ENCODE results near the gene CDK17.

DNA sequence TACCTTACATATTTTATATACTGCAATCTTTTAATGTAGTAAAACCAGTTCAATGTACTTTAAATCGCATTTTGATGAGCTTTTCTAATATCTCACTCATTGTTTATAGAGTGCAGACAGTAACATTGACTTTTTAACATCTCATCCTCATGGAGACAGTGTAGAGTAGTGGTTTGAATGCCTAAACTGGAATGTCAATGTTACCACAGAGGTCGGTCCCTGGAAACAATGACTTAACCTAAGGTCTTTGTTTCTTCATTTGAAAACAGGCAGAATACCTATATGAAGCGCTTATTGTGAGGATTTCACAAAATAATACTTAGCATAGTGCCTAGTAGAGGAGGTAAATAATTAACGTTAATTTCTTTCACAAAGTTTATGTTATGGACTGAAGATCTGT is 5.0 kb downstream of the CDK17 start:
- TF ChIP-seq, protein P1, sequence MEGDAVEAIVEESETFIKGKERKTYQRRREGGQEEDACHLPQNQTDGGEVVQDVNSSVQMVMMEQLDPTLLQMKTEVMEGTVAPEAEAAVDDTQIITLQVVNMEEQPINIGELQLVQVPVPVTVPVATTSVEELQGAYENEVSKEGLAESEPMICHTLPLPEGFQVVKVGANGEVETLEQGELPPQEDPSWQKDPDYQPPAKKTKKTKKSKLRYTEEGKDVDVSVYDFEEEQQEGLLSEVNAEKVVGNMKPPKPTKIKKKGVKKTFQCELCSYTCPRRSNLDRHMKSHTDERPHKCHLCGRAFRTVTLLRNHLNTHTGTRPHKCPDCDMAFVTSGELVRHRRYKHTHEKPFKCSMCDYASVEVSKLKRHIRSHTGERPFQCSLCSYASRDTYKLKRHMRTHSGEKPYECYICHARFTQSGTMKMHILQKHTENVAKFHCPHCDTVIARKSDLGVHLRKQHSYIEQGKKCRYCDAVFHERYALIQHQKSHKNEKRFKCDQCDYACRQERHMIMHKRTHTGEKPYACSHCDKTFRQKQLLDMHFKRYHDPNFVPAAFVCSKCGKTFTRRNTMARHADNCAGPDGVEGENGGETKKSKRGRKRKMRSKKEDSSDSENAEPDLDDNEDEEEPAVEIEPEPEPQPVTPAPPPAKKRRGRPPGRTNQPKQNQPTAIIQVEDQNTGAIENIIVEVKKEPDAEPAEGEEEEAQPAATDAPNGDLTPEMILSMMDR (IDR thresholded peaks at IDR 0.05 in 2 of 3, conservative IDR thresholded peaks at IDR 0.05 in 1 of 3; ENCODE audit: borderline replicate concordance in 1 of 3, insufficient read depth in 1 of 3, low read depth in 2 of 3, low read length in 2 of 3) = no peak
- TF ChIP-seq TCF7L2 (IDR thresholded peaks at IDR 0.05; ENCODE audit: borderline replicate concordance, extremely low read depth, insufficient read depth, insufficient read length) = no peak

Data from HCT116 (cell line).